NOMO-1 treated with DMSO at 0.1 percent for 48 hours (cell line): ENCODE measurements around the gene IGF1.
"Not testable (repeated sequence)": the region's sequence is repeated elsewhere in the genome, so short reads cannot be mapped to it uniquely, and the experiment has no call there.

Source experiments
- DNase-seq: peaks from one replicate; lab custom pipeline; 2025; ENCODE audit not compliant: unreplicated experiment; lab: John Stamatoyannopoulos, UW

IGF1 gene

GRCh38 chr12:102390068-102390467 is 90.3 kb downstream of the IGF1 start:
- DNase-seq: no peak

- no peak for DNase-seq
These were observed 91.9 kb downstream of the IGF1 start for GRCh38 chr12:102388469-102388868.

GRCh38 chr12:102385343-102385742 is 95.0 kb downstream of the IGF1 start:
- DNase-seq: no peak

- DNase-seq: no peak
These were observed 100.8 kb downstream of the IGF1 start for GRCh38 chr12:102379346-102380162.

GRCh38 chr12:102376781-102377180 is 103.6 kb downstream of the IGF1 start:
- DNase-seq: no peak

GRCh38 chr12:102376181-102376747 is 104.1 kb downstream of the IGF1 start:
- no peak for DNase-seq

- DNase-seq: peak; percentile 31
These were observed 106.2 kb downstream of the IGF1 start for GRCh38 chr12:102374190-102374589.

- DNase-seq: no peak
These were observed 108.3 kb downstream of the IGF1 start for GRCh38 chr12:102372087-102372486.

- no peak for DNase-seq
These were observed 109.2 kb downstream of the IGF1 start for GRCh38 chr12:102371165-102371564.

- no peak for DNase-seq
These were observed 110.5 kb downstream of the IGF1 start for GRCh38 chr12:102369876-102370275.

- no peak for DNase-seq
These were observed 115.0 kb downstream of the IGF1 start for GRCh38 chr12:102365365-102365764.

GRCh38 chr12:102364709-102365108 is 115.7 kb downstream of the IGF1 start:
- no peak for DNase-seq

GRCh38 chr12:102356690-102357089 is 123.7 kb downstream of the IGF1 start:
- no peak for DNase-seq

GRCh38 chr12:102354281-102354680 is 126.1 kb downstream of the IGF1 start:
- not testable (repeated sequence) for DNase-seq

GRCh38 chr12:102351322-102351721 is 129.0 kb downstream of the IGF1 start:
- no peak for DNase-seq

GRCh38 chr12:102350070-102350469 is 130.3 kb downstream of the IGF1 start:
- DNase-seq: no peak

- no peak for DNase-seq
These were observed 131.3 kb downstream of the IGF1 start for GRCh38 chr12:102349079-102349478.

GRCh38 chr12:102347811-102348210 is 132.6 kb downstream of the IGF1 start:
- no peak for DNase-seq
